HG03571 (cell line): ENCODE measurements around the gene MXD3.
"Not testable (repeated sequence)": the region's sequence is repeated elsewhere in the genome, so short reads cannot be mapped to it uniquely, and the experiment has no call there.

Experiments
- ATAC-seq: cut with Tn5 transposase; IDR thresholded peaks from one replicate; pipeline ENCODE4 v1.9.1; 2021; ENCODE audit not compliant: unreplicated experiment

Gene MXD3

GRCh38 chr5:177344891-177345290, 33.2 kb upstream of the MXD3 start:
- no peak for ATAC-seq

- ATAC-seq, result no peak
Observed at GRCh38 chr5:177343777-177344176, 32.1 kb upstream of the MXD3 start.

- not testable (repeated sequence) for ATAC-seq
Observed at GRCh38 chr5:177343000-177343399, 31.3 kb upstream of the MXD3 start.

GRCh38 chr5:177339107-177339638, 27.5 kb upstream of the MXD3 start:
- no peak for ATAC-seq

GRCh38 chr5:177338251-177339106, 26.8 kb upstream of the MXD3 start:
- no peak for ATAC-seq

- ATAC-seq, result no peak
Observed at GRCh38 chr5:177336603-177337494, 25.2 kb upstream of the MXD3 start.

DNA sequence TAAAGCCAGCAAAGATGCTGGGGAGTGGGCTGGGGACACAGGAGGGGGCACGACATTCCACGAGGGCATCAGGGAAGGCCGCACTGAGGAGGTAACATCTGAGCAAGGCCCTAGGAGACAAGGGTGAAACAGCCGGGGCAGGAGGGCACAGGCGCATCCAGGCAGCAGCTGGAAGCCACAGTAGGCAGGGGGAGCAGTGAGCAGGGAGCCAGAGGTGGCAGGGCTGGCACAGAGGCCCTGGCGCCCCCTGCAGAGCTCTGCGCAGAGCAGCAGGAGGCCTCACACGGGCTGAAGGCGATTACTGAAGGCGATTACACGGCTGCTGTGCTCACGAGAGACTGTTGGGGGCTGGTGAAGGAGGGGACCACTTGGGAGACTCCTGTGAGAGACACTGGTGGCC, 24.4 kb upstream of the MXD3 start:
- no peak for ATAC-seq

DNA sequence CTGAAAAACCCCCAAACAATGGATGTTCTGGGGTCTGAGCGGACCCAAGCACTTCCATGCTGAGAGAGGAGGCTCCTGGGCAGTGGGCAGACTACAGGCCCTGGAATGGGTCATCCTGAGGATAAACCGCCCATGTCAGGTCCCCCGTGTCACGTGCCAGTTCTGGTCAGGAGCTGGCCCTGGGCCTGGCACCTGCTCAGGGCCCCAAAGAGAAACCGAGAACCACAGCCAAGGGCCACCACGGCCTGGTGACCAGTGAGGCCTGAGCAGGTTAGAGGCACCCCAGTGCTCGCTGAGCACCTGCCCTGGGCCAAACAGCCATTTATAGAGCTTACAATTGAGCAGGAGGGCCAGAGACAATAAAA, 24.0 kb upstream of the MXD3 start:
- ATAC-seq, result no peak

GRCh38 chr5:177334781-177335700, 23.3 kb upstream of the MXD3 start:
- no peak for ATAC-seq

DNA sequence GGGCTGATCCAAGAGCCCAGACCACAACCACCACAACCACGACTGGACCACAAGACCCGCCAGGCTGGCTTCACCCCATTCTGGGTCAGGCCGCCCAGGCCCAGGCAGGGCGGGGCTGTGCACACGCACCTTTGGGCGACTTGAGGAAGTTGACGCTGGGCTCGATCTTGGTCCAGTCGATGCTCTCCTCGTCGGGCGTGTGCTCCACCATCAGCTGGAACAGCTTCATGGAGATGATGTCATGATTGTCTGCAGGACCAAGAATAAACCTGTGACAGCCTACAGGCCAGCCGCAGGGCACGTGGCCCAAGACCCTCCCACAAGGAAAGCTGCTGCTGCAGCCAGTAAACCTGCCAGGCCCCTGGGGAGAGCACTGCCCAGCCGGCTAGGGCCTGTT, 22.5 kb upstream of the MXD3 start:
- ATAC-seq, result no peak

DNA sequence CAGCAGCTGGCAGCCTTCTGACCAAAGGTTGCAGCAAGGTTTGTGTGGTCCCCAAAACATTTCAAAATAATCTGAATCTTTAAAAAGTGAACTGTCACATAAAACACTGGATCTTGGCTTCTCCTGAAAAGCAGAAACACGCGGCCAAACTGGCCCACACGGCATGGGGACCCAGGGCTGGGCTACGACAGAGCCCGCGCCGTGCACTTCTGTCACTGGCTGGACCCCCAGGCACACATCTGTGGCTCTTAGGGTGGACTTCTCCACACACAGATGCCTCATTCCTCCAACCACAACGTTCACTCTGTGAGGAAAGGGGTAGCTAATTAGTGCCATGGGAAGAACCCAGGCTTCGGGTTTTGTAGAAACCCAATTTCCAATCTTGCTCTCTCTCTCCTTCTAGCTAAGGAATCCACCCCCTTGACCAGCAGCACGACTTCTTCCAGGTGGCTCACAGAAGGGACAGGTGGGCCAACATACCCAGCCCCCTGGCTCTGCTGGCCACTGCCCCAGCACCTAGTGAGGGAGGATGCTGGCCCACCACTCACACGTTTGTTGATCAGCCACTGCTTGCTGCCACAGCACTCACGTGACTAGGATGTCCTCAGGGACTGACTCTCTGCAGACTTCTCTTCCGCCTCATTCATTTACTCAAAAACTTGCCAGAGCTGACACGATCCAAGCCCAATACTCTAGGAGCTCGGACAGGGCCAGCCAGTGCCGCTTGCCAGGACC, 21.9 kb upstream of the MXD3 start:
- no peak for ATAC-seq

GRCh38 chr5:177332896-177333260, 21.2 kb upstream of the MXD3 start:
- ATAC-seq, result no peak

- ATAC-seq, result no peak
Observed at GRCh38 chr5:177332031-177332895, 20.6 kb upstream of the MXD3 start.

DNA sequence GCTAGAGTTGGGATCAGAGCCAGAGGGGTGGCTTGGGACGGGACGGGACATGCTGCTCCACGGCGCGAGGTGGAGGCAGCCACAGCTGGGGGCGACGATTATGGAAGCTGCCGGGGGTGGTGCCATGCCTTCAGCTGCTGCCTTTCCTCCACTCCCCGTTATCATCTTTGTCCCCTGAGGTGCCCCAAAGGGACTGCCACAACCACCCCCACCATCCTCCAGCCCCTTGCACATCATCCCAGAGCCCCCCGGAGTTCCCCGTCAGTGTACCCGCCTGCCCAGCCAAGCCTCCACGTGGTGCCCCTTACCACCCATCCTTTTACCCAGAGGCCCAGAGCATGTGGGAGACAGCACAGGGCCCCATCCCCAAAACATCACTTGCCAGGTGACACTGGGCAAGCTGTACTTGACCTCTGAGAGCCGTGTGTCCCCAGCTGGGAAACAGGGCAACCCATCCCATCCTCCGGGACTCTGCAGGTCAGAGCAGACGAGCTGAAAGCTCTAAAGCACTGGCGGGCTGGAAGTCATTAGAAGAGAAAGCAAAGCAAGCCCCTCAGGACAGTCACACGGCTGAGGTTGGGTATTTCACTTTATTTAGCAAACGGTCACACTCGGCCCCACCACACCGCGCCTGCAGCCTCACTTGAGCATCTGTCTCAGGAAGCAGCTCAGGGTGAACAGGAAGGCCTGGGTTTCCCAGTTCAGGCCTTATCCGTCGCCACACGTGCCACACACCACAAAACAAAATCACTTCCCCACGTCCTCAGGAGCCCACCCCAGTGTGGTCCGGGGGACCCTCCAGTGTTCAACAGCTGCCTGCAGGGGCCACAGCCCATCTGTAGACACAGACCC, 19.5 kb upstream of the MXD3 start:
- no peak for ATAC-seq

DNA sequence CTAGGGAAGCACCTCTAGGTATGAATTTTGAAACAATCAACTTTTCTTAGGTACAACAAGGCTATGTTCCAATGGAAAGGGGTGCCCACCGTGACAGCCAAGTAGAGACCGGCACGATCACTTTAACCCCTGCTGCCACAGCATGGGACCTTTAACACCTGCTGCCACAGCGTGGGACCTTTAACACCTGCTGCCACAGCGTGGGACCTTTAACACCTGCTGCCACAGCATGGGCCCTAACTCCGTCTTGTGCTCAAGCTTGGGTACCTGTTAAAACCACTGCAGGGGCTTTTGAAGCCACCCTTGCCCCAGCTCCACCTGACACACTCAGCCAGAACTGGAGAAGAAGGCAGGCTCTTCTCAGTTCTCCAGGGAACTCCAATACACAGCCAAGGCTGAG, 18.2 kb upstream of the MXD3 start:
- no peak for ATAC-seq

DNA sequence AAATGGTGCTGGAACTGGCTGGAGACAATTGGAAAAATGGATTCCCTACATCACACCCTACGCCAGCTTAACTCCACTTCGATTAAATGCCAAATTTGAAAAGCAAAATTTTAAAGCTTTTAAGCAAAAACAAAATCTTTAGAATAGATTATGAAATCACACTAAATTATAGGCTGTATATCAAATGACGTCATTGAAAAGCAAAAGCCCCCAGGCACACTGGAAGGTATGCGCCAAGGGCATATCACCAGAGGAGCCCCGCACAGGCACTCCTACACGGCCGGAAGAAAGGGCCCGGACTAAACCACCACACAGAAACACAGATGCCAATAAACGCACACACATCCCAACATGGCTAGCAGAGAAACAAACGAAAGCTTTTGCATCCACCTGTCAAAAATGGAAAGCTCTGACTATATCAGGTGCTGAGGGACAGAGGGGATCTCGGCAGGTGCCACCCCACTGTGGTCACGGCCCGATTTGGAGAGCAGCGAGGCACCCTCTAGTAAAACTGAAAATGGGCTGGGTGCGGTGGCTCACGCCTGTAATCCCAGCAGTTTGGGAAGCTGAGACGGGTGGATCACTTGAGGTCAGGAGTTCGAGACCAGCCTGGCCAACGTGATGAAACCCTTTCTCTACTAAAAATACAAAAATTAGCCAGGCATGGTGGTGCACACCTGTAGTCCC, 17.0 kb upstream of the MXD3 start:
- ATAC-seq, result no peak
